ENCODE results near the gene ZFYVE9. TPM values are rescaled to one million over a fixed set of nuclear protein-coding genes. Genes with fewer than 3 reads are reported as not detected.

Gene ZFYVE9
- total and polyA plus RNA-seq, 2 of the 8 experiments (the other 6 are each of a cell fraction or from before 2014, with no cell fraction given): 5.8 to 26.5 TPM

DNA sequence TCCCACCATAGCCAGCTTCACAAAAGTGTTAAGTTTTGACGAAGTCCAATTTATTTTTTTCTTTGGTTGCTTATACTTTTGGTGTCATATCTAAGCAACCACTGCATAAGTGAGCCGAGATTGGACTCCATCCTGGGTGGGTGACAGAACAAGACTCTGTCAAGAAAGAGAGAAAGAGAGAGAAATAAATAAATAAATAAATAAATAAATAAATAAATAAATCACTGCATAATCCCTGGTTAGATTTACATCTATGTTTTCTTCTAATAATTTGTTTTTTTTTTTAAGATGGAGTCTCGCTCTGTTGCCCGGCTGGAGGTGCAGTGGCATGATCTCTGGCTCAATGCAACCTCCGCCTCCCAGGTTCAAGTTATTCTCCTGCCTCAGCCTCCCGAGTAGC lies 18.3 kb upstream of the ZFYVE9 start:
- Histone ChIP-seq H3K79me1 (ENCODE audit: low read depth, low read length) (no peaks in the 10 kb centered on the region), H3K4ac (replicated peaks; ENCODE audit: insufficient read length, low read depth, low read length) (no peak overlapping the region), H2BK12ac (ENCODE audit: low read depth, low read length) (no peak overlapping the region), H3K27me3 (replicated peaks in 1 of 4; ENCODE audit: control insufficient read depth in 3 of 4, extremely low read depth in 1 of 4, insufficient read depth in 3 of 4, low read length in 3 of 4) (no peaks in the 10 kb centered on the region; a peak in 1 of 7 replicates), H3K23me2 (ENCODE audit: low read depth, low read length) (no peaks in the 10 kb centered on the region), H3K27ac (ENCODE audit: low read depth, low read length) (no peak overlapping the region), H3K36me3 (ENCODE audit: control insufficient read depth in 2 of 4, insufficient read depth in 4 of 4, low read length in 3 of 4) (no peaks in the 10 kb centered on the region), H2BK20ac (ENCODE audit: low read length) (no peak overlapping the region), H3K4me3 (ENCODE audit: extremely low read depth in 1 of 4, insufficient read depth in 2 of 4, low read depth in 3 of 4, low read length in 4 of 4) (no peak overlapping the region), H2BK5ac (ENCODE audit: low read depth, low read length) (no peak overlapping the region), H4K91ac (replicated peaks; ENCODE audit: insufficient read length, low read length) (no peak overlapping the region), H3K18ac (ENCODE audit: extremely low read depth, low read length) (no peak overlapping the region), H3K4me1 (replicated peaks in 1 of 4; ENCODE audit: control insufficient read depth in 3 of 4, insufficient read depth in 4 of 4, low read length in 3 of 4) (peaks cover 0 to 10% (median 5%) of the 10 kb centered on the region in 4 experiments; a peak in 3 of 7 replicates), H3K79me2 (ENCODE audit: control insufficient read depth in 1 of 2, insufficient read depth in 2 of 2, low read length in 2 of 2) (no peaks in the 10 kb centered on the region), H3K56ac (replicated peaks; ENCODE audit: insufficient read length, low read depth, low read length) (no peak overlapping the region), H4K5ac (ENCODE audit: insufficient read length, low read depth, low read length) (no peak overlapping the region), H3K14ac (ENCODE audit: insufficient read length) (no peak overlapping the region), H2AK5ac (ENCODE audit: low read depth, low read length) (no peak overlapping the region), H2BK120ac (replicated peaks; ENCODE audit: low read depth, low read length) (no peak overlapping the region), H3K23ac (ENCODE audit: insufficient read length) (no peak overlapping the region), H2AFZ (ENCODE audit: low read length) (no peak overlapping the region), H3K9ac (replicated peaks in 1 of 4; ENCODE audit: extremely low read depth in 1 of 4, low read depth in 3 of 4, low read length in 3 of 4) (no peak overlapping the region), H3K9me3 (ENCODE audit: insufficient read depth in 2 of 2, low read depth in 1 of 2, low read length in 1 of 2) (no peaks in the 10 kb centered on the region), H2BK15ac (ENCODE audit: low read length) (no peak overlapping the region), H4K20me1 (replicated peaks in 1 of 2; ENCODE audit: control insufficient read depth in 1 of 2, insufficient read depth in 2 of 2, low read length in 2 of 2) (no peaks in the 10 kb centered on the region), H3K4me2 (ENCODE audit: insufficient read depth in 1 of 2, low read depth in 2 of 2, low read length in 2 of 2) (no peak overlapping the region), H4K8ac (ENCODE audit: extremely low read depth, insufficient read depth, low read length) (no peak overlapping the region)
- POLR2A ChIA-PET (ENCODE audit: partially characterized antibody): no interaction called here
- DNase-seq (ENCODE audit: low read depth in 1 of 2, low spot score in 2 of 2) (no peak), FAIRE-seq (no peak)
- WGBS, 2 experiments (ENCODE audit: extremely low coverage in 1 of 2, insufficient coverage in 1 of 2, insufficient read length in 1 of 2, insufficient replicate concordance in 2 of 2, low coverage in 1 of 2, low lambda C conversion rate in 2 of 2, missing lambda C conversion rate in 1 of 2): 94% methylated on average over 6 of the region's 6 CpGs; no CpG with 5 or more reads in 1 of the 2 experiments
- CTCF ChIA-PET (ENCODE audit: partially characterized antibody): interaction anchor here (1.0 kb wide), 1 partner anchor 12 kb away, joined by 3 read pairs; no protein-coding TSS in a partner anchor
- TF ChIP-seq SIX5 (IDR thresholded peaks at IDR 0.05; ENCODE audit: low read depth, low read length): no peak

Measured in H1 (cell line).